Activated naive CD8-positive, alpha-beta T cell treated with anti-CD3 and anti-CD28 coated beads for 36 hours (primary cell): ENCODE measurements around the gene IMMP2L. TPM values are rescaled to one million over a fixed set of nuclear protein-coding genes. Genes with fewer than 3 reads are reported as not detected.

Experiments
- DNase-seq: peaks from one replicate; pipeline ENCODE4 v3.0.0; 2021
- H3K27ac Mint-ChIP-seq: one replicate; pipeline ENCODE4 v1.8.0; 2022; ENCODE audit warnings: mild to moderate bottlenecking, moderate library complexity, mixed read lengths
- H3K27me3 Mint-ChIP-seq: one replicate; pipeline ENCODE4 v1.8.0; 2022; ENCODE audit warnings: mild to moderate bottlenecking, mixed read lengths
- H3K36me3 Mint-ChIP-seq: one replicate; pipeline ENCODE4 v1.8.0; 2021; ENCODE audit warnings: mild to moderate bottlenecking, mixed read lengths
- H3K4me1 Mint-ChIP-seq: one replicate; pipeline ENCODE4 v1.8.0; 2021; ENCODE audit warnings: mixed read lengths
- H3K4me3 Mint-ChIP-seq: one replicate; pipeline ENCODE4 v1.8.0; 2022; ENCODE audit warnings: mild to moderate bottlenecking, moderate library complexity, mixed read lengths
- H3K9me3 Mint-ChIP-seq: one replicate; pipeline ENCODE4 v1.8.0; 2022; ENCODE audit warnings: mixed read lengths
- total RNA-seq, 2 experiments: library from RNA; stranded (reverse); gene quantifications; one replicate each; pipeline ENCODE4 v1.2.3, GENCODE V29; 2021

Gene IMMP2L
- total RNA-seq, 2 experiments from 2014 or later: 18.5 to 20.9 TPM

- peaks cover 59% of the 10 kb centered on the region for H3K4me1 Mint-ChIP-seq
- peak overlapping the region; percentile 66 for H3K4me3 Mint-ChIP-seq
- peaks cover 3% of the 10 kb centered on the region for H3K9me3 Mint-ChIP-seq
- H3K27ac Mint-ChIP-seq: peak overlapping the region; percentile 98
- H3K36me3 Mint-ChIP-seq: peaks cover 14% of the 10 kb centered on the region
- no peaks in the 10 kb centered on the region for H3K27me3 Mint-ChIP-seq
- DNase-seq: peak; percentile 58
Measured at GRCh38 chr7:111029574-111030251, 532.6 kb downstream of the IMMP2L start.

GRCh38 chr7:111029141-111029572 lies 533.1 kb downstream of the IMMP2L start:
- peaks cover 19% of the 10 kb centered on the region for H3K36me3 Mint-ChIP-seq
- peak overlapping the region; percentile 98 for H3K27ac Mint-ChIP-seq
- peak; percentile 33 for DNase-seq
- H3K9me3 Mint-ChIP-seq: peaks cover 3% of the 10 kb centered on the region
- H3K4me3 Mint-ChIP-seq: peak overlapping the region; percentile 46
- peaks cover 63% of the 10 kb centered on the region for H3K4me1 Mint-ChIP-seq
- no peaks in the 10 kb centered on the region for H3K27me3 Mint-ChIP-seq

GRCh38 chr7:111027396-111027795 lies 534.9 kb downstream of the IMMP2L start:
- peaks cover 5% of the 10 kb centered on the region for H3K9me3 Mint-ChIP-seq
- H3K27ac Mint-ChIP-seq: peak overlapping the region; percentile 98
- H3K36me3 Mint-ChIP-seq: peaks cover 23% of the 10 kb centered on the region
- no peak for DNase-seq
- H3K27me3 Mint-ChIP-seq: no peaks in the 10 kb centered on the region
- H3K4me3 Mint-ChIP-seq: peak overlapping the region; percentile 35
- H3K4me1 Mint-ChIP-seq: peaks cover 76% of the 10 kb centered on the region

- H3K27ac Mint-ChIP-seq: peak overlapping the region; percentile 98
- peaks cover 29% of the 10 kb centered on the region for H3K36me3 Mint-ChIP-seq
- peak overlapping the region; percentile 36 for H3K4me3 Mint-ChIP-seq
- peaks cover 7% of the 10 kb centered on the region for H3K9me3 Mint-ChIP-seq
- H3K4me1 Mint-ChIP-seq: peaks cover 77% of the 10 kb centered on the region
- H3K27me3 Mint-ChIP-seq: no peaks in the 10 kb centered on the region
- DNase-seq: no peak
Measured at GRCh38 chr7:111026806-111027205, 535.5 kb downstream of the IMMP2L start.

GRCh38 chr7:111026343-111026742 lies 535.9 kb downstream of the IMMP2L start:
- peaks cover 34% of the 10 kb centered on the region for H3K36me3 Mint-ChIP-seq
- H3K4me3 Mint-ChIP-seq: peak overlapping the region; percentile 36
- no peak for DNase-seq
- peak overlapping the region; percentile 98 for H3K27ac Mint-ChIP-seq
- H3K27me3 Mint-ChIP-seq: no peaks in the 10 kb centered on the region
- H3K4me1 Mint-ChIP-seq: peaks cover 79% of the 10 kb centered on the region
- H3K9me3 Mint-ChIP-seq: peaks cover 10% of the 10 kb centered on the region

- Mint-ChIP-seq H3K4me1 (peaks cover 80% of the 10 kb centered on the region), H3K4me3 (no peak overlapping the region), H3K27ac (peak overlapping the region; percentile 98), H3K9me3 (peaks cover 17% of the 10 kb centered on the region), H3K36me3 (peaks cover 45% of the 10 kb centered on the region), H3K27me3 (no peaks in the 10 kb centered on the region)
- DNase-seq: peak; percentile 48
Measured at GRCh38 chr7:111025006-111025405, 537.3 kb downstream of the IMMP2L start.

- no peak for DNase-seq
- H3K27ac Mint-ChIP-seq: peak overlapping the region; percentile 55
- peak overlapping the region; percentile 12 for H3K4me3 Mint-ChIP-seq
- no peaks in the 10 kb centered on the region for H3K27me3 Mint-ChIP-seq
- peaks cover 77% of the 10 kb centered on the region for H3K4me1 Mint-ChIP-seq
- H3K36me3 Mint-ChIP-seq: peaks cover 35% of the 10 kb centered on the region
- H3K9me3 Mint-ChIP-seq: peaks cover 16% of the 10 kb centered on the region
Measured at GRCh38 chr7:111018960-111019736, 543.1 kb downstream of the IMMP2L start.

GRCh38 chr7:111018447-111018846 lies 543.8 kb downstream of the IMMP2L start:
- Mint-ChIP-seq H3K36me3 (peaks cover 35% of the 10 kb centered on the region), H3K9me3 (peaks cover 16% of the 10 kb centered on the region), H3K4me1 (peaks cover 76% of the 10 kb centered on the region), H3K4me3 (no peak overlapping the region), H3K27ac (peak overlapping the region; percentile 54), H3K27me3 (no peaks in the 10 kb centered on the region)
- DNase-seq: no peak

- peaks cover 14% of the 10 kb centered on the region for H3K36me3 Mint-ChIP-seq
- H3K4me1 Mint-ChIP-seq: peaks cover 74% of the 10 kb centered on the region
- H3K27ac Mint-ChIP-seq: peak overlapping the region; percentile 92
- peaks cover 2% of the 10 kb centered on the region for H3K9me3 Mint-ChIP-seq
- H3K4me3 Mint-ChIP-seq: peak overlapping the region; percentile 32
- H3K27me3 Mint-ChIP-seq: no peaks in the 10 kb centered on the region
- no peak for DNase-seq
Measured at GRCh38 chr7:111014079-111014478, 548.2 kb downstream of the IMMP2L start.

GRCh38 chr7:111012799-111013675 lies 549.3 kb downstream of the IMMP2L start:
- peak; percentile 54 for DNase-seq
- H3K4me1 Mint-ChIP-seq: peaks cover 65% of the 10 kb centered on the region
- H3K27ac Mint-ChIP-seq: peak overlapping the region; percentile 90
- H3K36me3 Mint-ChIP-seq: peaks cover 13% of the 10 kb centered on the region
- H3K27me3 Mint-ChIP-seq: no peaks in the 10 kb centered on the region
- H3K9me3 Mint-ChIP-seq: peaks cover 2% of the 10 kb centered on the region
- peak overlapping the region; percentile 73 for H3K4me3 Mint-ChIP-seq

GRCh38 chr7:111012149-111012548 lies 550.1 kb downstream of the IMMP2L start:
- Mint-ChIP-seq H3K27me3 (no peaks in the 10 kb centered on the region), H3K36me3 (peaks cover 13% of the 10 kb centered on the region), H3K4me3 (peak overlapping the region; percentile 73), H3K9me3 (peaks cover 2% of the 10 kb centered on the region), H3K4me1 (peaks cover 58% of the 10 kb centered on the region), H3K27ac (peak overlapping the region; percentile 94)
- DNase-seq: no peak

- peaks cover 2% of the 10 kb centered on the region for H3K9me3 Mint-ChIP-seq
- H3K4me1 Mint-ChIP-seq: peaks cover 55% of the 10 kb centered on the region
- DNase-seq: no peak
- H3K27ac Mint-ChIP-seq: peak overlapping the region; percentile 94
- H3K36me3 Mint-ChIP-seq: peaks cover 13% of the 10 kb centered on the region
- no peaks in the 10 kb centered on the region for H3K27me3 Mint-ChIP-seq
- H3K4me3 Mint-ChIP-seq: peak overlapping the region; percentile 65
Measured at GRCh38 chr7:111011520-111011919, 550.8 kb downstream of the IMMP2L start.

- H3K27me3 Mint-ChIP-seq: no peaks in the 10 kb centered on the region
- H3K4me3 Mint-ChIP-seq: peak overlapping the region; percentile 40
- H3K36me3 Mint-ChIP-seq: peaks cover 13% of the 10 kb centered on the region
- peak overlapping the region; percentile 94 for H3K27ac Mint-ChIP-seq
- H3K9me3 Mint-ChIP-seq: peaks cover 2% of the 10 kb centered on the region
- H3K4me1 Mint-ChIP-seq: peaks cover 52% of the 10 kb centered on the region
- no peak for DNase-seq
Measured at GRCh38 chr7:111010798-111011197, 551.5 kb downstream of the IMMP2L start.

GRCh38 chr7:111009526-111010040 lies 552.7 kb downstream of the IMMP2L start:
- no peaks in the 10 kb centered on the region for H3K27me3 Mint-ChIP-seq
- peak overlapping the region; percentile 94 for H3K27ac Mint-ChIP-seq
- peak overlapping the region; percentile 26 for H3K4me3 Mint-ChIP-seq
- peaks cover 47% of the 10 kb centered on the region for H3K4me1 Mint-ChIP-seq
- H3K9me3 Mint-ChIP-seq: peaks cover 2% of the 10 kb centered on the region
- no peak for DNase-seq
- peaks cover 11% of the 10 kb centered on the region for H3K36me3 Mint-ChIP-seq
